GM10266 (cell line): ENCODE results near the gene MRPL21.

ENCODE experiments used
- DNase-seq: peaks from one replicate; pipeline ENCODE4 v3.0.0; 2012; ENCODE audit errors: extremely low spot score
- TF ChIP-seq, protein P1 (sequence below): IDR thresholded peaks from 2 replicates; pipeline ENCODE4 v1.5.1; 2012; ENCODE audit warnings: mild to moderate bottlenecking, low read depth; ENCODE audit not compliant: control insufficient read depth, insufficient read depth; ENCODE audit errors: missing control alignments

The MRPL21 gene

DNA sequence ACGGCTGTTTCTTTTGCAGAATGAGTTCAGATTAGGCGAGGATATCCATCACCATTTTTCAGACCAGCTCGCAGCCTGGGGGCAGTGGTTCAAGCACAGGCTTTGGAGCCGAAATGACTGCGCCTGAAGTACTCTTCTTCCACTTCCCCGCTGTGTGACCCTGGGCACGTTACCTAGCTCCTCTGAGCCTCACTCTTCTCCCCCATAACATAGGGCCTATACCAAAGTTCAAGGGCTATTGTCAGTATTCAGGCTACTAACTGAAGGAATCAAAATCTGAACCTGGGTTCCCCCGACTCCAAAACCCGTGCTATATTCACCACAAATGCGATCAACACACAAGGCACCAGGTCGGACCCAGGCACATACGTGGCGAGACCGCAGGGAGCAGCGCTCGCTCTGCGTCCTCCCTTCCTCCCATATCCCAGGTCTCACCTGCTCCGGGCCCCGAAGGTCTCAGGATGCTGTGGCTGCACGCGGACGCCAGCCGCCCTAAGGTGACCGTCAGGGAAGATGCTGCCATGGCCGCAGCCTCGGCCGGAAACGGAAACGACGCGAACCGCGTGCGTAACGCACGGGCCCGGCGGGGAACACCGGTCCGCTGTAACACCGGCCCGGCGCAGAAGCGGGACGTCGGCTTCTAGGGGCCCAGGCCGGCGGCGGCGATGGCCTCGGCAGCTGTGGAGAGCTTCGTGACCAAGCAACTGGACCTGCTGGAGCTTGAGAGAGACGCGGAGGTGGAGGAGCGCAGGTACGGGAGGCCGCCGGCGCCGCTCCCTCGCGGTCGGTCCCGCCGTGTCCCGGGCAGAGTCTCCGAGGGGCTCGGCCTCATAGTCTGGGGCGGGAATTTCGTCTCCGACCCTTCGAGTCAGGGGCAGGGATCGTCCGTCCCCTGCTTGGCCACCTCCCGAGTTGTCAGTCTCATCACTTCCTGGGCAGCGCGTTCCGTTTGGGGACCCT is at the start of gene MRPL21, which contains the start of gene IGHMBP2:
TSS of gene MRPL21 (minus strand) at position 545 of the 960 bp plus-strand sequence. CDS start at position 523, 22 bp downstream.
TSS of gene IGHMBP2 (plus strand) at position 604 of the 960 bp plus-strand sequence. CDS start at position 666, 62 bp downstream.
- DNase-seq = peak; percentile 91
- TF ChIP-seq, protein P1, sequence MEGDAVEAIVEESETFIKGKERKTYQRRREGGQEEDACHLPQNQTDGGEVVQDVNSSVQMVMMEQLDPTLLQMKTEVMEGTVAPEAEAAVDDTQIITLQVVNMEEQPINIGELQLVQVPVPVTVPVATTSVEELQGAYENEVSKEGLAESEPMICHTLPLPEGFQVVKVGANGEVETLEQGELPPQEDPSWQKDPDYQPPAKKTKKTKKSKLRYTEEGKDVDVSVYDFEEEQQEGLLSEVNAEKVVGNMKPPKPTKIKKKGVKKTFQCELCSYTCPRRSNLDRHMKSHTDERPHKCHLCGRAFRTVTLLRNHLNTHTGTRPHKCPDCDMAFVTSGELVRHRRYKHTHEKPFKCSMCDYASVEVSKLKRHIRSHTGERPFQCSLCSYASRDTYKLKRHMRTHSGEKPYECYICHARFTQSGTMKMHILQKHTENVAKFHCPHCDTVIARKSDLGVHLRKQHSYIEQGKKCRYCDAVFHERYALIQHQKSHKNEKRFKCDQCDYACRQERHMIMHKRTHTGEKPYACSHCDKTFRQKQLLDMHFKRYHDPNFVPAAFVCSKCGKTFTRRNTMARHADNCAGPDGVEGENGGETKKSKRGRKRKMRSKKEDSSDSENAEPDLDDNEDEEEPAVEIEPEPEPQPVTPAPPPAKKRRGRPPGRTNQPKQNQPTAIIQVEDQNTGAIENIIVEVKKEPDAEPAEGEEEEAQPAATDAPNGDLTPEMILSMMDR = no peak

DNA sequence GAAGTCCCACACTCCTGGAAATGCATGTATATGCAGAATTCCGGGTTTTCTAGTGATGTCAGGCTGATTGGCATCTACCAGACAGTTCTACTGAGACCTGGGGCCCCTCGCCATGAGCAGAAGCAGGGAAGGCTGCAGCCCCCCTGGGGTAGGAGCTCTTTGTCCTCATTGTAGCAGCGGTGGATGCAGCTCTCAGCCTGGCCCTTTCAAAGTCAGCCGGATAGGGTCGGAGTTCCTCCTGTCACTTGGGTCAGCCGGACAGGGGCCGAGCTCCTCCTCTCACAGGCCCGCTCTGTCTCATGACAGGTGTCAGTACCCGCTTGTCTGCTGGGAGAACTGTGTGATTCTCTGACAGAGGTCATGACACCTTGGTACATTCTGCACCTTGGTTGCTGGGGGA is 47.1 kb upstream of the MRPL21 start:
- TF ChIP-seq, protein P1 = no peak
- no peak for DNase-seq

DNA sequence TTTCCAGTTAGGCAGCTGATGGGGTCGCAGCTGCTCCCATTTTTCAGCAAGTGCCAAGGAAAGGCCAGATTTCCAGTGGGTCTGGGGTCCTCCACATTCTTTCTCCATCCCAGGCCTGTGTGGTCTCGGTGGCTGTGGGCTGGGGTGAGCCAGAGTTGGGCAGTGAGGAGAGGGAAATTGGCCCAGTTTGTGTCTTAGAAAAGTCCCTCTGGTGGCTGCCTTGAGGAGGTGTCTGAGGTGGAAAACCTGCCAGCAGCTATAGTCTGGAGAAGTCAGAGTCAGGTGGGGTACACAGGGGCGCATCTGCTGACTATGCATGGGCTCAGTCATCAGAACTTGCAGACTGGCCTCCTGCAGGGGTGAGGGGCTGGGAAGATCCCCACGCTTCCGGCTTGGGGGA is 46.6 kb upstream of the MRPL21 start:
- no peak for DNase-seq
- TF ChIP-seq, protein P1 = peak; percentile 7

DNA sequence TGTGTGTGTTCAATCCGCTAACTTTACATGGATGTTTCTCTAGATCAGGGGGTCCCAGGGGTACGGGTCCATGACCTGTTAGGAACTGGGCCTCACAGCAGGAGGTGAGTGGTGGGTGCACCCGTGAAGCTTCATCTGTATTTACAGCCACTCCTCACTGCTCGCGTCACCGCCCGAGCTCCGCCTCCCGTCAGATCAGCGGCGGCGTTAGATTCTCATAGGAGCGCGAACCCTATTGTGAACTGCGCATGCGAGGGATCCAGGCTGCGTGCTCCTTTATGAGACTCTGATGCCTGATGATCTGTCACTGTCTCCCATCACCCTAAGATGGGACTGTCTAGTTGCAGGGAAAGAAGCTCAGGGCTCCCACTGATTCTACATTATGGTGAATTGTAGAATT is 45.3 kb upstream of the MRPL21 start:
- TF ChIP-seq, protein P1 = no peak
- no peak for DNase-seq

DNA sequence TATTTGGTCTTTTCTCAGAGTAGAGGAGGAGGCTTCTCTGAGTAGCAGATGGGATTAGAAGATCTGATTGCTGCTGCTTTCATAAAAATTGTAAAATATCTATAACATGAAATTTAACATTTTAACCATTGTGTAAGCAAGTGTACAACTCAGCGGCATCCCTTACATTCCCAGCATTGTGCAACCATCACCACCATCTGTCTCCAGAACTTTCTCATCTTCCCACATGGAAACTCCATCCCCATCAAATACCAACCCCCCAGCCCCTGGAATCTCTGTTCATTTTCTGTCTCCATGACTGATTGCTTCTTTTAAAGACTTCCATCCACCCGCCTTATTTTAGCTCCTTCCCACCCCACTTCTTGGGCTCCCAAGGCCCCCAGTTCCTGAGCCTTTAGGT is 44.9 kb upstream of the MRPL21 start:
- TF ChIP-seq, protein P1 = no peak
- DNase-seq = no peak

DNA sequence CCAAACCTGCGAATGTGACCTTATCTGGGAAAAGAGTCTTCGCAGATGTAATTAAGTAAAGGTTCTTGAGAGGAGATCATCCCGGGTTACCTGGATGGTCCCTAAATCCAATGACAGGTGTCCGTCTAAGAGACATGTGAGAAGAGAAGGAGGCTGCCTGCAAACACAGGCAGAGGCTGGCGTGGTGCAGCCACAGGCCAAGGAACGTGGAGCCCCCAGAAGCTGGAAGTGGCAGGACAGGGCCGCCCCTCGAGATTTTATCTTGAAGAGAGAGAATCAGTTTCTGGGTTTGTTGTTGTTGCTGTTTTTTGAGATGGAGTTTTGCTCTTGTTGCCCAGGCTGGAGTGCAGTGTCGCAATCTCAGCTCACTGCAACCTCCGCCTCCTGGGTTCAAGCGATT is 43.5 kb upstream of the MRPL21 start:
- no peak for DNase-seq
- TF ChIP-seq, protein P1 = no peak
